NCI-H2029 treated with DMSO at 0.1 percent for 48 hours (cell line): ENCODE measurements around the gene NOL3.

Source experiments
- DNase-seq: peaks from one replicate; lab custom pipeline; 2025; lab: John Stamatoyannopoulos, UW

NOL3 gene

GRCh38 chr16:67155295-67156142 lies 14.8 kb upstream of the NOL3 start:
- no peak for DNase-seq

DNA sequence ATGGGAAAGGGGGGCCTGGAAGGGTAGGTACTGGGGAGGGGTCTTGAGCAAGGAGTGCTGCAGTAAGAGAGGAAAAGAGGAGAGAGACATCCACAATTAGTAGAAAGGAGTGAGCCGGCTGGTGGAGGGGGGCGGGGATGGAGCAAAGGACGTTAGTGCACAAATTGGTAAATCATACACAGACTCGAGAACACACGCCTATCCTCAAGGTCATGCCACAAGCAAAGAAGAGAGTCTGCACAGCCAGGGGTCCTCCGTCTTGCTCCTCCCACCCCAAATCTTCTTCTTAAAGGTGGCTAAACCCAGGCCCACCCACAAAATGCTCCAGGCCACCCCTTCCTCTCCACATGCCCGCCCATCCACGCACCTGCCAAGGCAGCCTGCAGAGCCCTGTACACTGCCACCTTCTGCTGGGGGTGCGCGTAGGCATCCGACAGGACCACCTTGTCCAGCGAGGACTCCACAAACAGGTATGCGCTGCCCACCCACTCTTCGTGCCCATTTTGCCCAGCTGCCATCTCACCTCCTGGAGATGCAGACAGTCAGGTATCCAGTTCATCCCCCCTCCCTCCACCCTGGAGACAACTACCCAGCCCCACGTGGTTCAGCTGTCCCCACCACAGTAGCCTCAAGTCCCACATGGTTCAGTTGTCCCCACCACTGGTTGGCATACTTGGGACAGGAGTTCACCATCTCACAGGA lies 14.0 kb upstream of the NOL3 start:
- no peak for DNase-seq

- DNase-seq: no peak
Measured at GRCh38 chr16:67157106-67157748, 13.1 kb upstream of the NOL3 start.

- no peak for DNase-seq
Measured at GRCh38 chr16:67157892-67158635, 12.3 kb upstream of the NOL3 start.

- no peak for DNase-seq
Measured at GRCh38 chr16:67158637-67159600, 11.4 kb upstream of the NOL3 start.

DNA sequence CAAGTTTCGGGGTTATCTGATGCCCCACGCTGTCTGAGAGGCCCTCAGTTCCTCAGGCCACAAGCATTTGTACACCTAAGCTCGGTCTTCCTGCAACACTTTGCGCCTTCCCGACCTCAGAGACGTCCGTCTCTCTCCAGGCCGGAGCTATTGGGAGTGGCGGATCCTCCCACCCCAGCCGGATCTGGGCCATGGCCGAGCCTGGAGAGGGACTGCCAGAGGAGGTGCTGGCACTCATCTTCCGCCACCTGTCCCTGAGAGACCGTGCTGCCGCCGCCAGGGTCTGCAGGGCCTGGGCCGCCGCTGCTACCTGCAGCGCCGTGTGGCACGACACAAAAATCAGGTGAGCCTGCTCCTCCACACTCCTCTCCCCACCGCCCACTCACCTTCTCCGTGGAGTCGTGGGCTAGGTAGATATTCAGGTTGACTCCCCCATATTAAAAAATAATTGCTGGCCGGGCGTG lies 8.7 kb upstream of the NOL3 start:
- DNase-seq: no peak

DNA sequence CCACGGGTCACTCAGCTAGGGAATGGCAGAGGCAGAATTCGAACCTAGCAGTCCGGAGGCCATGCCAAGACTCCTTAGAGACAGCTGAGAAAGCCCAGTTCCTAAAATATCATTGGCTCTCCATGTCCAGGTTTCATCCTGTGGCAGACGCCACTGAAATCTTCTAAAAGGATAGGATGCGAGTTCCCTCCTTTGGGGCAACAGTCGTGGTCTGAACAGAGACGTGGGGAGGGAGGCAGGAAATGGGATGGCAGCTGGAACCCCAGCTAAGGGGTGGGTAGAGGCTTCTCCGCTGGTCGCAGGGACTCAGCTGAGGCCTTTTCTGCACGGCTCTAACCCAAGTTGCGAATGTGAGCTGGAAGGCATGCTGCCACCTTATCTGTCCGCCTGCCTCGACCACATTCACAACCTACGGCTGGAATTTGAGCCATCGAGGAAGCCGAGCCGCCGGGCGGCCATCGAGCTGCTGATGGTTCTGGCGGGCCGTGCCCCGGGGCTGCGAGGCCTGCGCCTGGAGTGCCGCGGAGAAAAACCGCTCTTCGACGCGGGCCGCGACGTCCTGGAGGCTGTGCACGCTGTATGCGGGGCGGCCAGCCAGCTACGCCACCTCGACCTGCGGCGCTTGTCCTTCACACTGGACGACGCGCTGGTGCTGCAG lies 7.7 kb upstream of the NOL3 start:
- DNase-seq: no peak

- no peak for DNase-seq
Measured at GRCh38 chr16:67163164-67163998, 7.0 kb upstream of the NOL3 start.

GRCh38 chr16:67163999-67164558 lies 6.3 kb upstream of the NOL3 start:
- DNase-seq: no peak

DNA sequence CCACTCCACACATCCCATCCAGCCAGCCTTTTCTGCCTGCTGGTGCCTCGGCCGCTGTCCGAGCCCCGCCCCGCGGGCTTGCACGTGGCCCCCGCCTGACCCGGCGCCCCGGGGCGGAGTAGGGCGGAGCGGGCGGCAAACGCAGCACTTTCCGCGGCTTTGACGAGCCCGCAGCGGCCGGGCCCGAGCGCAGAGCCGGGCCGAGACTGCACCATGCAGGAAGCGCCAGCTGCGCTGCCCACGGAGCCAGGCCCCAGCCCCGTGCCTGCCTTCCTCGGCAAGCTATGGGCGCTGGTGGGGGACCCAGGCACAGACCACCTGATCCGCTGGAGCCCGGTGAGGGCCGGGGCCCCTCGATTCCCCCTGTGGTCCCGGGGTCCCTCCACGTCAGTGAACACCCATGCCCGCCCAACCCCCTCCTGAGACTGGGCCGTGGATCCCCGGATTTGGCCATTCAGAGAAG lies 5.7 kb upstream of the NOL3 start, which contains the start of gene HSF4:
Gene HSF4 (plus strand): TSS at position 147 of the 463 bp plus-strand sequence. CDS start 67 bp downstream, at position 214.
- DNase-seq: no peak

DNA sequence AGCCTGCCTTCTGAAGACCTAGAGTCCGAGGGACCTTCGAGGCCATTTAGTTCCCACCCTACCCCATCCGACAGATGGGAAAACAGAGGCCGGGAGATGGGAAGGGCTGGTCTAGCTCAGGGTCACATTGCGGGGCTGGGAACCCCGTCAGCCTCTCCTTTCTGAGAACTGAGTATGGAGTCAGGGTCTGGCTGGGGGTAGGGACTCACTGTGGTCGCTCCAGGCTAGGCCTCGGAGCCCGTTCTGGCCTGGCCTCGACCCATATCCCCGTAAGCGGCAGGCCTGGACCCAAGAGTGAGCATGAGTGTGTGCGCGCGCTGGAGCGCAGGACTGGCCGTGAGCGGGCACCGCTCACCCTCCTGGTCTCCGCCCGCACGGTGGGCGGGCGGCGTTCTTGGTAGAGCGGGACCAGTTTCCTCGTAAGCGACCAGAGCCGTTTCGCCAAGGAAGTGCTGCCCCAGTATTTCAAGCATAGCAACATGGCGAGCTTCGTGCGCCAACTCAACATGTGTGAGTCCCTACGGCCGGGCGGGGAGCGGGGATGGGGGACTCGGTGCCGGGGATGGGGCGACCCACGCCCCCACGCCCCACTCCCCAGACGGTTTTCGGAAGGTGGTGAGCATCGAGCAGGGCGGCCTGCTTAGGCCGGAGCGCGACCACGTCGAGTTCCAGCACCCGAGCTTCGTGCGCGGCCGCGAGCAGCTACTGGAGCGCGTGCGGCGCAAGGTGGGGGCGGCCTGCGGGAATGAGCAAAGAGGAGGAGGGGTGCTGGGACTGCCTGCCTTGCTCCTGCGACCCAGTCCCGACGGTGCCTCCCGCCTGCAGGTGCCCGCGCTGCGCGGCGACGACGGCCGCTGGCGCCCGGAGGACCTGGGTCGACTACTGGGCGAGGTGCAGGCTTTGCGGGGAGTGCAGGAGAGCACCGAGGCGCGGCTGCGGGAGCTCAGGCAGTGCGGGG lies 4.9 kb upstream of the NOL3 start:
- no peak for DNase-seq

DNA sequence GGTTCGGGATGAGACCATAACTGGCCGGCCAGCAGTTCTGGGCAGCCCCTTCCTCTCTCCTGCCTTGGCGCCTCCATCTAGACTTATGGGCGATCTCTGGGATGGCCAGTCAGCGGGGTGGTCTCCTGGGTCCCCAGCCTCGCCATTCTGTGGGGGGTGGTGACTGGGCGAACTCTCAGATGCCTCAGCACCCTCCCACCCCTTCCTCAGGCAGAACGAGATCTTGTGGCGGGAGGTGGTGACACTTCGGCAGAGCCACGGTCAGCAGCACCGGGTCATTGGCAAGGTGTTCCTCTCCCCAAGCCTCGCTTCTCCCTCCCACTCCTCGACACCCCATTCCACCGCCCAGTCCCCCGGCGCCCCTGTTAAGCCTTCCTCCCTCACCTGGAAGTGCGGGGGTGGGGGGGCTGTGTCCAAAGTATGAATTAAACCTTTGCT lies 4.2 kb upstream of the NOL3 start:
- DNase-seq: no peak

DNA sequence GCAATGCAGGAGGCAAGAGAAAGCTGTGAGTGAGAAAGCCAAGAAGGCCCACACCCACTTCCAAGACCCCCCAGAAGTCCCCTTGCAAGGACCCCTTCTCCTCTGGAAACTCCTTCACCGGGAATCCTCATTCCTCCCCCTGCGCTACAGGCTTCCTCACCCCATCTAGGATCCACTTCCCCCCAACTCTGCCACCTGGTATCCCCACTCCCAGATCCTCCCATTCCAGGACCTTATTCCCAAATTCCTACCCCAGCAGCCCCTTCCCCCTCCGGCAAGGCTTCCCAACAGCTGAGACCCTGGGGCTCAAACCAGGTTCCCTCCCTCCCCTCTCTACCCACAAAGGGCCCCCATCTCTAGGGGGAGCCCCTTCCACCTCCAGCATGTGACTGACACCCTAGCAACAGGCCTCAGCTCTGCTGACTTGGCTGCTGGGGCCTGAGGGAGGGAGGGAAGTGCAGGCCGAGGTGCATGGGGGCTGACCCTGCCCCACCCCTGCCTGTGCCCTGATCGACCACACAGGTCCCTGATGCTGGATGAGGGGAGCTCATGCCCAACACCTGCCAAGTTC lies 3.7 kb upstream of the NOL3 start:
- no peak for DNase-seq

DNA sequence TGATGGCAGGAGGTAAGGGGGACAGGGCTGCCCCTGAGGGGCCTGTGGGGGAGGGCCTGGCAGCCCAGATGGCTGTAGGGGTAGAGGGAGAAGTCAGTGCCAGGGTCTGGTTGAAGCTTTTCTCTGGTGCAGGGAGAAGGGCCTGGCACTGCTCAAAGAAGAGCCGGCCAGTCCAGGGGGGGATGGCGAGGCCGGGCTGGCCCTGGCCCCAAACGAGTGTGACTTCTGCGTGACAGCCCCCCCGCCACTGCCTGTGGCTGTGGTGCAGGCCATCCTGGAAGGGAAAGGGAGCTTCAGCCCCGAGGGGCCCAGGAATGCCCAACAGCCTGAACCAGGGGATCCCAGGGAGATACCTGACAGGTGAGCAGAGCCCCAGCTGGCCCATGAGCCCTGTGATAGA lies 2.8 kb upstream of the NOL3 start:
- DNase-seq: no peak

DNA sequence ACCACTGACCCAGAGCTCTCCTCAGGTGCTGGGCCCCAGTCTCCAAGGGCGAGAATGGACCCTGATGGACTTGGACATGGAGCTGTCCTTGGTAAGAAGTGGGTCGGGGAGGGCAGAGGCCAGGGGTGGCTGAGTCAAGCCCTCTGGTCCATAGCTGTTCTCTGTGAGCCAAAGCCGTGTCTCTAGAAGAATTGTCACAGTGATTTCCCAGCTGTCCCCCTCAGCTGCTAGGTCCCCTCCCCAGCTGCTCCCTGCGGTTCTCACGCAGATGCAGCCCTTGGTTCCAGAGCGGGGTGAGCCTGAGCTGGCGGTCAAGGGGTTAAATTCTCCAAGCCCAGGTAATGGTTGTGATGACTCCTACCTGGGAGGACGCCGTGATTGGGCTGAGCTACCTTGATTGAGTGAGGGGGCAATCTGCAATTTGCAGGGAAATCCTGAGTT lies 1.3 kb upstream of the NOL3 start:
- DNase-seq: no peak

DNA sequence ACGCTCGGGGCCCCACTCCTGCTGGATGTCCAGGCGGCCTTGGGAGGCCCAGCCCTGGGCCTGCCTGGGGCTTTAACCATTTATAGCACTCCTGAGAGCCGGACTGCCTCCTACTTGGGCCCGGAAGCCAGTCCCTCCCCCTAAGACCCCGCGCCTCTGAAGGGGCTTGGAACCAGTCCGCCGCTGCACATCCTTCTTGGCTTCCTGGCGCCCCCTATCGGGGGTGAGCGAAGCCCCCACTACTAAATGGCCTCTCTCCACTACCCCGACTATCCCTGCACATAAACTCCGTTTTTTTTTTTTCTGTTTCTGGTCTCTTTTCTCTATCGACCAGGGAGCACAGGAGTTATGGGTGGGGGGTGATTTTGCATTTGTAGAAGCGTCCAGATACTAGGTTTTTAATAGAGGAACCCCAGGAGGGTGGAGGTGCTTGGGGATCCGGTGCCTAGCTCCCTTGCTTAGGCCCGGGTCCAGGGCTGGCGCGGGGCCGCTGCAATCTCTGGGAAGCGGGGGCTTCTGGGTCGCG lies 633 bp upstream of the NOL3 start:
- DNase-seq: no peak
